DOHH2 (cell line): ENCODE results near the gene PGD.

Experiments
- H3F3A ChIP-seq: fragments of 200-600 bp; sonication (generic), shearing (Covaris generic); 2 replicates; pipeline ENCODE4 v1.6.0; 2016; ENCODE audit warnings: antibody characterized with exemption, mild to moderate bottlenecking; ENCODE audit not compliant: control insufficient read depth, insufficient read depth
- H3K27ac ChIP-seq: fragments of 200-600 bp; sonication (generic); 2 replicates; pipeline ENCODE4 v1.5.1; 2014; ENCODE audit warnings: low read depth, mild to moderate bottlenecking, low read length, moderate library complexity
- H3K27me3 ChIP-seq: fragments of 200-600 bp; sonication (generic); 2 replicates; pipeline ENCODE4 v1.6.1; 2014; ENCODE audit warnings: mild to moderate bottlenecking, low read length, mixed read lengths; ENCODE audit not compliant: control insufficient read depth
- H3K36me3 ChIP-seq: fragments of 200-600 bp; sonication (generic); 2 replicates; pipeline ENCODE4 v1.6.1; 2014; ENCODE audit warnings: mild to moderate bottlenecking, low read length, moderate library complexity, mixed read lengths; ENCODE audit not compliant: control insufficient read depth
- H3K4me1 ChIP-seq: fragments of 200-600 bp; sonication (generic); 2 replicates; pipeline ENCODE4 v1.6.1; 2014; ENCODE audit warnings: mild to moderate bottlenecking, low read length, mixed read lengths; ENCODE audit not compliant: control insufficient read depth
- H3K4me2 ChIP-seq: fragments of 200-600 bp; sonication (generic); 2 replicates; pipeline ENCODE4 v1.6.0; 2014; ENCODE audit warnings: mild to moderate bottlenecking, low read length, moderate library complexity
- H3K4me3 ChIP-seq: fragments of 200-600 bp; sonication (generic); 2 replicates; pipeline ENCODE4 v1.5.1; 2014; ENCODE audit warnings: mild to moderate bottlenecking, low read length, mixed read lengths
- H3K79me2 ChIP-seq: fragments of 200-600 bp; sonication (generic); 2 replicates; pipeline ENCODE4 v1.6.1; 2014; ENCODE audit warnings: mild to moderate bottlenecking, low read length, mixed read lengths; ENCODE audit not compliant: control insufficient read depth
- H3K9me2 ChIP-seq: fragments of 200-600 bp; sonication (generic); replicated peaks from 2 replicates; pipeline ENCODE4 v1.6.1; 2014; ENCODE audit warnings: mild to moderate bottlenecking, low read length, mixed read lengths; ENCODE audit not compliant: control insufficient read depth
- H3K9me3 ChIP-seq: fragments of 200-600 bp; sonication (generic); 2 replicates; pipeline ENCODE4 v1.6.1; 2014; ENCODE audit warnings: antibody characterized with exemption, low read length, mixed read lengths; ENCODE audit not compliant: control insufficient read depth, insufficient read depth
- H4K20me1 ChIP-seq: fragments of 200-600 bp; sonication (generic); 2 replicates; pipeline ENCODE4 v1.6.0; 2014; ENCODE audit warnings: low read depth, mild to moderate bottlenecking, antibody characterized with exemption, low read length, moderate library complexity; ENCODE audit not compliant: control insufficient read depth, insufficient read depth
- EZH2phosphoT487 ChIP-seq: fragments of 200-600 bp; sonication (generic); IDR thresholded peaks from 2 replicates; pipeline ENCODE4 v1.6.1; 2017; ENCODE audit warnings: borderline replicate concordance, mild to moderate bottlenecking, antibody characterized with exemption, low read length, moderate library complexity, mixed read lengths
- TF ChIP-seq, protein P1 (sequence below): fragments of 200-600 bp; sonication (generic); IDR thresholded peaks from one replicate; pipeline ENCODE4 v1.5.1; 2014; ENCODE audit warnings: antibody characterized with exemption, mild to moderate bottlenecking, low read depth, low read length; ENCODE audit not compliant: poor library complexity, severe bottlenecking

The PGD gene

DNA sequence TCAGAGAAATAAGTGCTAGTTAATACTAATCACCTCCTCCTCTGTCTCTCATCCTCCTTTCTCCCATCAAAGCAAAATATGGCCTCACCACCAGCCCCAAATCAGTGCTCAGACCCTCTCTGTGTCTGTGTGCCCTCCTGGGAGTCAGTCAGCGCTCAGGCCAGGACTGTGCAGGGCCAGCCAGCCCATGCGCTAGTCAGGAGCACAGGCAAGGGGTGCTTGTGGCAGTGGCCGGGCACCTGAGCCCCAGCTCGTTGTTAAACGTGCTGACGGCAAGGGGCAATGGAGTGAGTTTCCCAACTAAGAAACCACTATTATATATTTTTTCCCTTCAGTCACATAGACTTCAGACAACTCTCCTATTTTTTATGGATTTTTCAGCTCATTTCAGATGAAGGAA is 19.2 kb upstream of the PGD start:
- Histone ChIP-seq H3K4me2 (no peak overlapping the region), H3K4me1 (no peaks in the 10 kb centered on the region), H3K36me3 (no peaks in the 10 kb centered on the region), H3K9me2 (no peaks in the 10 kb centered on the region), H4K20me1 (no peaks in the 10 kb centered on the region), H3K4me3 (no peak overlapping the region), H3K9me3 (no peaks in the 10 kb centered on the region), H3K27ac (no peak overlapping the region), H3K79me2 (no peaks in the 10 kb centered on the region), H3K27me3 (no peaks in the 10 kb centered on the region), H3F3A (no peaks in the 10 kb centered on the region)
- TF ChIP-seq, protein P1, sequence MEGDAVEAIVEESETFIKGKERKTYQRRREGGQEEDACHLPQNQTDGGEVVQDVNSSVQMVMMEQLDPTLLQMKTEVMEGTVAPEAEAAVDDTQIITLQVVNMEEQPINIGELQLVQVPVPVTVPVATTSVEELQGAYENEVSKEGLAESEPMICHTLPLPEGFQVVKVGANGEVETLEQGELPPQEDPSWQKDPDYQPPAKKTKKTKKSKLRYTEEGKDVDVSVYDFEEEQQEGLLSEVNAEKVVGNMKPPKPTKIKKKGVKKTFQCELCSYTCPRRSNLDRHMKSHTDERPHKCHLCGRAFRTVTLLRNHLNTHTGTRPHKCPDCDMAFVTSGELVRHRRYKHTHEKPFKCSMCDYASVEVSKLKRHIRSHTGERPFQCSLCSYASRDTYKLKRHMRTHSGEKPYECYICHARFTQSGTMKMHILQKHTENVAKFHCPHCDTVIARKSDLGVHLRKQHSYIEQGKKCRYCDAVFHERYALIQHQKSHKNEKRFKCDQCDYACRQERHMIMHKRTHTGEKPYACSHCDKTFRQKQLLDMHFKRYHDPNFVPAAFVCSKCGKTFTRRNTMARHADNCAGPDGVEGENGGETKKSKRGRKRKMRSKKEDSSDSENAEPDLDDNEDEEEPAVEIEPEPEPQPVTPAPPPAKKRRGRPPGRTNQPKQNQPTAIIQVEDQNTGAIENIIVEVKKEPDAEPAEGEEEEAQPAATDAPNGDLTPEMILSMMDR = no peak
- no peak for TF ChIP-seq EZH2phosphoT487

DNA sequence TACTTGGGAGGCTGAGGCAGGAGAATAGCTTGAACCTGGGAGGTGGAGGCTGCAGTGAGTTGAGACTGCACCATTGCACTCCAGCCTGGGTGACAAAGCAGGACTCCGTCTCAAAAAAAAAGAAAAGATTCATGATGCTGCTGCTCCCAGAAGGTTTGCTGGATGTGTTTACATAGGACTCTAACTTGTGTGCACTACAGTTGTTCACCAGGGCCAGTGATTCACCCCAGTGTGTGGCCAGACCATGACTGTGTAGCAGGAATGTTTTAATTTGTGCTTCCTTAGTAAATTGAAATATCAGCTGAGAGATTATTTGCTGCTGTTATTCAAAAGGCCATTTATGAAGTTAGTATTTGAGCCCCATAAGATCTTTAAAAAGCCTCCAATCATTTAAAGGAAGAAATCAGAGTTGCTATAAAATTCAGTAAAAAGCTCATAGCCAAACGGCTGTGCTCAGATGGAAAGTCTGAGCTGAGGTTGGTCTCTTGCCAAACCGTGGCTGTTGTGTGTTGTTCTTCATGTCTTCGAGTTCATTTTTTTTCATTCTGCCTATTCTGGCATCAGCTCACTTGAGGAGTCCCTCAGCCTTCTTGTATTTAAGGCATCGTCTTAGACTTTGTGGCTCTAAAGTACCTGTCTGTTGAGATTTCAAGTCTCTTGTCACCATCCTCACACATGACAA is 18.1 kb upstream of the PGD start:
- no peaks in the 10 kb centered on the region for H3K9me3 ChIP-seq
- no peaks in the 10 kb centered on the region for H3K4me1 ChIP-seq
- H3K27ac ChIP-seq = no peak overlapping the region
- H4K20me1 ChIP-seq = no peaks in the 10 kb centered on the region
- H3K9me2 ChIP-seq = no peaks in the 10 kb centered on the region
- no peaks in the 10 kb centered on the region for H3F3A ChIP-seq
- TF ChIP-seq, protein P1 = no peak
- no peak for TF ChIP-seq EZH2phosphoT487
- H3K4me3 ChIP-seq = no peak overlapping the region
- H3K27me3 ChIP-seq = no peaks in the 10 kb centered on the region
- no peak overlapping the region for H3K4me2 ChIP-seq
- no peaks in the 10 kb centered on the region for H3K79me2 ChIP-seq
- no peaks in the 10 kb centered on the region for H3K36me3 ChIP-seq

DNA sequence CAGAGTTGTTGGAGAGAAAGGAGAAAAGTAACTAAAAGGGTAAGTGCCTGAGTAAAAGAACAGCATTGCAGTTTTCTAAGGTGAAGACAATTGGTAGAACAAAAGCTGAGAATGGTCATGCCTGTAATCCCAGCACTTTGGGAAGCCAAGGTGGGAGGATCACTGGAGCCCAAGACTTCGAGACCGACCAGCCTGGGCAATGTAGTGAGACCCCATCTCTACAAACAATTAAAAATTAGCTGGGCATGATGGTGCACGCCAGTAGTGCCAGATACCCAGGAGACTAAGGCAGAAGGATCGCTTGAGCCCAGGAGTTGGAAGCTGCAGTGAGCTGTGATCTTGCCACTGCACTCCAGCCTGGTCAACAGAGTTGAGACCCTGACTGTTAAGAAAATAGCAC is 15.2 kb upstream of the PGD start:
- Histone ChIP-seq H3K27me3 (no peaks in the 10 kb centered on the region), H3K36me3 (no peaks in the 10 kb centered on the region), H3K9me2 (no peaks in the 10 kb centered on the region), H3K9me3 (no peaks in the 10 kb centered on the region), H3K27ac (no peak overlapping the region), H3K4me1 (peaks cover 12% of the 10 kb centered on the region), H3K79me2 (no peaks in the 10 kb centered on the region), H3F3A (no peaks in the 10 kb centered on the region), H3K4me2 (no peak overlapping the region), H3K4me3 (no peak overlapping the region), H4K20me1 (no peaks in the 10 kb centered on the region)
- TF ChIP-seq, protein P1 = no peak
- no peak for TF ChIP-seq EZH2phosphoT487
